Upper lobe of left lung (tissue), 4 donors: ENCODE results near the gene RALGAPA2.

Experiments
- CTCF ChIP-seq, 6 experiments: fragments of 450-650 bp in 4 of 6; fragments of 200-600 bp in 2 of 6; sonication (generic) in 2 of 6; IDR thresholded peaks; one replicate each; pipeline ENCODE4 v1.5.1; 2016 to 2019; ENCODE audit warnings: antibody characterized with exemption in 6 of 6
- POLR2A ChIP-seq, 4 donors: fragments of 450-650 bp; IDR thresholded peaks; one replicate each; pipeline ENCODE4 v1.5.1; 2016 to 2017; ENCODE audit warnings: antibody characterized with exemption in 4 of 4, mild to moderate bottlenecking in 2 of 4

- no peak for TF ChIP-seq CTCF (IDR thresholded peaks at IDR 0.05)
- TF ChIP-seq POLR2A (IDR thresholded peaks at IDR 0.05), result no peak
These were observed 272.0 kb downstream of the RALGAPA2 start for GRCh38 chr20:20440481-20440880.
